ENCODE measurements around the gene LAMP2.

- no peak for TF ChIP-seq CTCF (IDR thresholded peaks at IDR 0.05; ENCODE audit: extremely low read depth in 1 of 2, insufficient read depth in 1 of 2, low read depth in 1 of 2, low read length in 2 of 2)
- no peak for TF ChIP-seq FOS (IDR thresholded peaks at IDR 0.05; ENCODE audit: borderline replicate concordance, insufficient read depth, low read length)
- no peak for TF ChIP-seq POLR2A (IDR thresholded peaks at IDR 0.05; ENCODE audit: low read depth, low read length)
- no peak for TF ChIP-seq POLR2AphosphoS5 (IDR thresholded peaks at IDR 0.05; ENCODE audit: insufficient read depth, low read depth, low read length)
- TF ChIP-seq EZH2 (IDR thresholded peaks at IDR 0.05; ENCODE audit: borderline replicate concordance, low read depth, low read length, severe bottlenecking) = no peak
- no peak for TF ChIP-seq JUN (IDR thresholded peaks at IDR 0.05; ENCODE audit: borderline replicate concordance, insufficient read depth, insufficient read length, low read depth)
Observed at GRCh38 chrX:120512627-120513026, 43.5 kb upstream of the LAMP2 start.

All from endothelial cell of umbilical vein (primary cell).